Hepatocyte (in vitro differentiated cells): ENCODE results near the gene MET. TPM values are rescaled to one million over a fixed set of nuclear protein-coding genes. Genes with fewer than 3 reads are reported as not detected.

Experiments used
- DNase-seq: peaks from one replicate; pipeline ENCODE4 v3.0.0-alpha.2; 2016; ENCODE audit warnings: low spot score
- H2AFZ ChIP-seq: fragments of 200-600 bp; sonication (generic); 2 replicates; pipeline ENCODE4 v1.6.0; 2016; ENCODE audit warnings: antibody characterized with exemption, mild to moderate bottlenecking
- H3K27ac ChIP-seq: fragments of 200-600 bp; sonication (generic); 2 replicates; pipeline ENCODE4 v1.5.1; 2016; ENCODE audit warnings: mild to moderate bottlenecking
- H3K27me3 ChIP-seq: fragments of 200-600 bp; sonication (generic); 2 replicates; pipeline ENCODE4 v1.6.1; 2016
- H3K36me3 ChIP-seq: fragments of 200-600 bp; sonication (generic); replicated peaks from 2 replicates; pipeline ENCODE4 v1.5.1; 2016; ENCODE audit warnings: low read depth; ENCODE audit not compliant: insufficient read depth
- H3K4me1 ChIP-seq: fragments of 200-600 bp; sonication (generic); 2 replicates; pipeline ENCODE4 v1.5.1; 2016; ENCODE audit warnings: mild to moderate bottlenecking, moderate library complexity; ENCODE audit not compliant: insufficient read depth
- H3K4me2 ChIP-seq: fragments of 200-600 bp; sonication (generic); 2 replicates; pipeline ENCODE4 v1.6.0; 2016
- H3K4me3 ChIP-seq: fragments of 200-600 bp; sonication (generic); 2 replicates; pipeline ENCODE4 v1.5.1; 2016; ENCODE audit warnings: mild to moderate bottlenecking
- H3K79me2 ChIP-seq: fragments of 200-600 bp; sonication (generic); 2 replicates; pipeline ENCODE4 v1.6.0; 2017; ENCODE audit warnings: mild to moderate bottlenecking
- H3K9me2 ChIP-seq: fragments of 200-600 bp; sonication (generic); replicated peaks from 2 replicates; pipeline ENCODE4 v1.6.0; 2017; ENCODE audit warnings: mild to moderate bottlenecking; ENCODE audit not compliant: insufficient read depth
- H3K9me3 ChIP-seq: fragments of 200-600 bp; sonication (generic); 2 replicates; pipeline ENCODE4 v1.5.1; 2016; ENCODE audit warnings: low read depth, mild to moderate bottlenecking
- H4K20me1 ChIP-seq: fragments of 200-600 bp; sonication (generic); 2 replicates; pipeline ENCODE4 v1.6.0; 2016; ENCODE audit warnings: mild to moderate bottlenecking; ENCODE audit not compliant: insufficient read depth, poor library complexity, severe bottlenecking
- EZH2 ChIP-seq: fragments of 200-600 bp; sonication (generic); IDR thresholded peaks from 2 replicates; pipeline ENCODE4 v1.6.1; 2016; ENCODE audit warnings: antibody characterized with exemption, mild to moderate bottlenecking, borderline replicate concordance
- EZH2phosphoT487 ChIP-seq: fragments of 200-600 bp; sonication (generic); IDR thresholded peaks from one replicate; pipeline ENCODE4 v1.6.1; 2018; ENCODE audit warnings: antibody characterized with exemption, mild to moderate bottlenecking, low read depth, moderate library complexity; ENCODE audit not compliant: unreplicated experiment, severe bottlenecking
- WGBS: methylation state at CpG from one replicate; pipeline ENCODE4 v1.1.6; 2016; ENCODE audit warnings: low lambda C conversion rate; ENCODE audit errors: missing lambda C conversion rate; 5-methylcytosine and 5-hydroxymethylcytosine counted together
- polyA plus RNA-seq: library from polyadenylated mRNA; unstranded; fragments of >200 nt; fragmentation: Nextera tagmentation; extraction: Ambion mirVana; gene quantifications from 2 replicates; pipeline ENCODE4 v1.2.1, GENCODE V29; 2016
- total RNA-seq: library from RNA; depleted of rRNA; stranded (reverse); fragments of >200 nt; gene quantifications from 2 replicates; pipeline ENCODE4 v1.2.3, GENCODE V29; 2014
- TF ChIP-seq, protein P1 (sequence below): fragments of 200-600 bp; sonication (generic); IDR thresholded peaks from 2 replicates; pipeline ENCODE4 v1.5.1; 2016; ENCODE audit warnings: antibody characterized with exemption, mild to moderate bottlenecking; ENCODE audit not compliant: poor library complexity

Gene MET
- total and polyA plus RNA-seq, 2 experiments from 2014 or later = 12.7 to 35.7 TPM

DNA sequence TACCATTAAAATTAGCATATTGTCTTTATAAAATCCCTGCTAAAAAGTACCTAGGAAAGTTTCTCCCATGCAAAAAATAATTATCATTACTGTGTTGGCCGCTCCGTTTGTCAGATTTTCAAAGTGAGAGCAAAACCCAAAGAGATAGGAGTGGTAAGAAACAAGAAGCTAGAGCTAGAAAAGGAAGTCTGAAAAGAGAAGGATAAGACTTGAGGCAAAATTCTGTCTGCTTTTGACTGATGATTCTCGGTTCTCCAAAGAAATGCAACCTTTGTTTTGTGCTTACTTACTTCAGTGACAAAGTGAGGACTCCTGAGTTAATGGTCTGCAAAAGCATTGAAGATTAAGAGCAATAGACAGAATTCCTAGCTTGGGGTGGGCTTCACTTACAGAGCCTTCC, 157.0 kb downstream of the MET start:
- Histone ChIP-seq H3K36me3 (no peaks in the 10 kb centered on the region), H3K4me1 (no peaks in the 10 kb centered on the region), H3K9me3 (no peaks in the 10 kb centered on the region), H3K27me3 (no peaks in the 10 kb centered on the region), H4K20me1 (no peaks in the 10 kb centered on the region), H3K4me3 (no peak overlapping the region), H3K79me2 (no peaks in the 10 kb centered on the region), H3K4me2 (no peak overlapping the region), H3K27ac (no peak overlapping the region), H3K9me2 (no peaks in the 10 kb centered on the region), H2AFZ (no peak overlapping the region)
- WGBS = 77% methylated on average over 3 of the region's 3 CpGs
- DNase-seq = no peak
- no peak for TF ChIP-seq EZH2phosphoT487
- TF ChIP-seq EZH2 = no peak
- TF ChIP-seq, protein P1, sequence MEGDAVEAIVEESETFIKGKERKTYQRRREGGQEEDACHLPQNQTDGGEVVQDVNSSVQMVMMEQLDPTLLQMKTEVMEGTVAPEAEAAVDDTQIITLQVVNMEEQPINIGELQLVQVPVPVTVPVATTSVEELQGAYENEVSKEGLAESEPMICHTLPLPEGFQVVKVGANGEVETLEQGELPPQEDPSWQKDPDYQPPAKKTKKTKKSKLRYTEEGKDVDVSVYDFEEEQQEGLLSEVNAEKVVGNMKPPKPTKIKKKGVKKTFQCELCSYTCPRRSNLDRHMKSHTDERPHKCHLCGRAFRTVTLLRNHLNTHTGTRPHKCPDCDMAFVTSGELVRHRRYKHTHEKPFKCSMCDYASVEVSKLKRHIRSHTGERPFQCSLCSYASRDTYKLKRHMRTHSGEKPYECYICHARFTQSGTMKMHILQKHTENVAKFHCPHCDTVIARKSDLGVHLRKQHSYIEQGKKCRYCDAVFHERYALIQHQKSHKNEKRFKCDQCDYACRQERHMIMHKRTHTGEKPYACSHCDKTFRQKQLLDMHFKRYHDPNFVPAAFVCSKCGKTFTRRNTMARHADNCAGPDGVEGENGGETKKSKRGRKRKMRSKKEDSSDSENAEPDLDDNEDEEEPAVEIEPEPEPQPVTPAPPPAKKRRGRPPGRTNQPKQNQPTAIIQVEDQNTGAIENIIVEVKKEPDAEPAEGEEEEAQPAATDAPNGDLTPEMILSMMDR = no peak

DNA sequence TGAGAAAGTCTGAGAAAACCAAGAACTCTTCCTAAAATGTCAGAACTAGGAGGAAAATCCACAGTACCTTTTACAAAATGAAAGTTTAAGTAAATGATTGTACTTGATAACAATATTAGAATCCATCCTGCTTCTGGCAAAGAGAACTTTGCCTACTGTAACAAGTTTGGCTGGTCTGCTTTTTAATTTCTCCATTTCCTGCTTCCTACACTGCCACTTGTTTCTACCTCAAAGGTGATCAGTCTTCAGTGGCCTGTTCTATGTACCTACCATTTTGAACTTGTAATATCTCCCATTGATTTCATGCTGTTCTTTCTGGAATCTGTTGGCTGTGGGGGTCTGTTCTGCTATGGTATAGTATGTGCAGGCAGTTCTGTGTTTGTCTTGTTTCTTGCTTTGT, 157.5 kb downstream of the MET start:
- H3K9me3 ChIP-seq = no peaks in the 10 kb centered on the region
- no peak overlapping the region for H2AFZ ChIP-seq
- TF ChIP-seq EZH2 = no peak
- TF ChIP-seq, protein P1 = no peak
- TF ChIP-seq EZH2phosphoT487 = no peak
- H3K4me2 ChIP-seq = no peak overlapping the region
- no peak overlapping the region for H3K27ac ChIP-seq
- no peaks in the 10 kb centered on the region for H4K20me1 ChIP-seq
- no peaks in the 10 kb centered on the region for H3K36me3 ChIP-seq
- no peaks in the 10 kb centered on the region for H3K27me3 ChIP-seq
- H3K9me2 ChIP-seq = no peaks in the 10 kb centered on the region
- H3K4me3 ChIP-seq = no peak overlapping the region
- no peaks in the 10 kb centered on the region for H3K4me1 ChIP-seq
- no peak for DNase-seq
- no peaks in the 10 kb centered on the region for H3K79me2 ChIP-seq

DNA sequence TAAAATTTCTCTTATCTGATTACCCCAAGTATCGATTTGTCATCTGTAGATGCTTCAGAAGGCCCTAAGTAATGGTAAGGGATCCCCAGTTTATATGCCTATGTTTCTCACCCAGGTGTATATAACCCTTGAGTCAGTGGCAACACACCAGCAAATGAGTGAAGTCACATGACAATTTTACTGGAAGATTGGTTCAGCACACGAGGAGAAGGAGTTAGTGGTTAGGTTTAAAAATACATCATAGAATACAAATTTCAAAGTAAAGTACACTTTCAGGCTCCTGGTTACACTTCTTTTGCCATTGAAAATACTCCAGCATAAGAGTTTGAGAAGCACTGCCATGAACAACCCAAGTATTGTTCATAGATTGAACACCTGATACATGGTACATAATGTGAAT, 160.7 kb downstream of the MET start:
- WGBS = 78% methylated on average over 2 of the region's 2 CpGs
- H3K36me3 ChIP-seq = no peaks in the 10 kb centered on the region
- H4K20me1 ChIP-seq = no peaks in the 10 kb centered on the region
- H3K4me2 ChIP-seq = no peak overlapping the region
- TF ChIP-seq EZH2phosphoT487 = no peak
- no peak for TF ChIP-seq EZH2
- TF ChIP-seq, protein P1 = no peak
- DNase-seq = no peak
- no peak overlapping the region for H2AFZ ChIP-seq
- no peaks in the 10 kb centered on the region for H3K4me1 ChIP-seq
- no peak overlapping the region for H3K27ac ChIP-seq
- H3K27me3 ChIP-seq = no peaks in the 10 kb centered on the region
- H3K79me2 ChIP-seq = no peaks in the 10 kb centered on the region
- no peaks in the 10 kb centered on the region for H3K9me2 ChIP-seq
- H3K4me3 ChIP-seq = no peak overlapping the region
- no peaks in the 10 kb centered on the region for H3K9me3 ChIP-seq

DNA sequence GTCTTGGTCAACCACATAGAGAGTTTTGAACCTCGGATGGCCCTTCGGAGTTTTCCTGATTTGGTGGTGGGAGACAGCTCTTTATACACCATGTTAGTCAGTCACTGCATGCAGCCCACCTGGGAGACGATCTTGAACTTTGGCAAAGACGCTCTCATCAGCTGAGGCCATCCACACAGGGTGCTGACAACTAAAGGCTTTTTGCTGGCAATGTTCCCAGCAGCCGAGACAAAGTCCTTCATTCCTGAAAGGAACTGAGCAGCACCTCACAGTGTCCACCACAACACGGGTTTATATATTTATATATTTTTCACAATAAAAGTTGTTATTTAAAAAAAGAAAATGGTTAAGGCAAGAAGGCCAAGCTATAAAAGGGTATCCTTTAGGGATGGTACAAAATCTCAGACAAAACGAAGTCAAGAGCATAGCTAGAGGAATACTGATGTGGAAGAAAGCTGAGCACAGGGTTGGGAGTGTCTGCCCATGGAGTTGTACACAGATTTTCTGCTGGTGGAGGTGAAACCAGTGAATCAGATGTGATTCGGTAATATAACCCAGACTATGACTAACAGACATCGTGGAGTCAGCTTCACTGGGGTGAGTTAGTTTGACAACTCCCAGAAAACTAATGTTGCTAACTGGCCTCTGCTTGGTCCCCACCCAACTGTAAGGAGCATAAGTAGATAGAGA, 163.0 kb downstream of the MET start:
- TF ChIP-seq, protein P1 = no peak
- no peak for TF ChIP-seq EZH2phosphoT487
- Histone ChIP-seq H3K79me2 (no peaks in the 10 kb centered on the region), H3K27ac (no peak overlapping the region), H4K20me1 (no peaks in the 10 kb centered on the region), H3K4me1 (no peaks in the 10 kb centered on the region), H3K4me2 (no peak overlapping the region), H3K9me3 (no peaks in the 10 kb centered on the region), H3K9me2 (no peaks in the 10 kb centered on the region), H3K4me3 (no peak overlapping the region), H2AFZ (no peak overlapping the region), H3K36me3 (no peaks in the 10 kb centered on the region), H3K27me3 (no peaks in the 10 kb centered on the region)
- WGBS = 82% methylated on average over 9 of the region's 9 CpGs
- peak; percentile 27 for DNase-seq
